SK-N-SH (cell line): ENCODE measurements around the gene NR2F6.

Source experiments
- GABPA ChIP-seq: IDR thresholded peaks from 2 replicates; pipeline ENCODE4 v1.4.0; 2012; ENCODE audit warnings: low read depth, mild to moderate bottlenecking
- MEF2A ChIP-seq: IDR thresholded peaks from 2 replicates; pipeline ENCODE4 v1.4.0; 2012; ENCODE audit warnings: low read depth, borderline replicate concordance
- NRF1 ChIP-seq: IDR thresholded peaks from 2 replicates; pipeline ENCODE4 v1.6.1; 2012; ENCODE audit warnings: low read depth, mild to moderate bottlenecking, low read length
- POLR2AphosphoS5 ChIP-seq: IDR thresholded peaks from 2 replicates; pipeline ENCODE4 v1.6.1; 2012; ENCODE audit warnings: low read depth, low read length
- RAD21 ChIP-seq: IDR thresholded peaks from 2 replicates; pipeline ENCODE4 v1.6.1; 2012; ENCODE audit warnings: mild to moderate bottlenecking, low read length
- RCOR1 ChIP-seq: fragments of 150-350 bp; IDR thresholded peaks from 2 replicates; pipeline ENCODE4 v1.6.1; 2017; ENCODE audit warnings: antibody characterized with exemption, low read length
- RFX5 ChIP-seq: IDR thresholded peaks from 2 replicates; pipeline ENCODE4 v1.6.1; 2012; ENCODE audit warnings: mild to moderate bottlenecking, improper control_type of control experiment, low read length
- SIN3A ChIP-seq: IDR thresholded peaks from 2 replicates; pipeline ENCODE4 v1.6.1; 2012; ENCODE audit warnings: low read depth, mild to moderate bottlenecking, low read length, moderate library complexity, borderline replicate concordance
- TF ChIP-seq, protein P1 (sequence below): fragments of 200-600 bp; sonication (generic); IDR thresholded peaks from 2 replicates; pipeline ENCODE4 v1.6.1; 2017; ENCODE audit warnings: antibody characterized with exemption, mild to moderate bottlenecking, moderate library complexity
- TF ChIP-seq, protein P2 (sequence below): IDR thresholded peaks from 2 replicates; pipeline ENCODE4 v1.4.0; 2012; ENCODE audit warnings: low read depth
- TF ChIP-seq, protein P3 (sequence below): IDR thresholded peaks from 2 replicates; pipeline ENCODE4 v1.6.1; 2012; ENCODE audit warnings: mild to moderate bottlenecking, low read depth, low read length, moderate library complexity

DNA sequence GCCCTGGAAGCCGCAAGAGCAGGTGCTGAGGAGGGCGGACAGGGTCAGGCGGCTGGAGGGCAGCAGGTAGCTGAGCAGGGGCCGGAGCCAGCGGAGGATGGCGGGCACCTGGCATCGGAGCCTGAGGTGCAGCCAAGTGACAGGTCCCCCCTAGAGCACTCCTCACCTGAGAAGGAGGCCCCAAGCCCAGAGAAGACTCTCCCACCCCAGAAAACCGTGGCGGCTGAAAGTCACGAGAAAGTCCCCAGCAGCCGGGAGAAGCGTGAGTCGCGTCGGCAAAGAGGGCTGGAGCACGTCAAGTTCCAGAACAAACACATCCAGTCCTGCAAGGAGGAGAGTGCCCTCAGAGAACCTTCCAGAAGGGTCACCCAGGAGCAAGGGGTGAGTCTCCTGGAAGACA lies 51.1 kb downstream of the NR2F6 start:
- TF ChIP-seq, protein P1, sequence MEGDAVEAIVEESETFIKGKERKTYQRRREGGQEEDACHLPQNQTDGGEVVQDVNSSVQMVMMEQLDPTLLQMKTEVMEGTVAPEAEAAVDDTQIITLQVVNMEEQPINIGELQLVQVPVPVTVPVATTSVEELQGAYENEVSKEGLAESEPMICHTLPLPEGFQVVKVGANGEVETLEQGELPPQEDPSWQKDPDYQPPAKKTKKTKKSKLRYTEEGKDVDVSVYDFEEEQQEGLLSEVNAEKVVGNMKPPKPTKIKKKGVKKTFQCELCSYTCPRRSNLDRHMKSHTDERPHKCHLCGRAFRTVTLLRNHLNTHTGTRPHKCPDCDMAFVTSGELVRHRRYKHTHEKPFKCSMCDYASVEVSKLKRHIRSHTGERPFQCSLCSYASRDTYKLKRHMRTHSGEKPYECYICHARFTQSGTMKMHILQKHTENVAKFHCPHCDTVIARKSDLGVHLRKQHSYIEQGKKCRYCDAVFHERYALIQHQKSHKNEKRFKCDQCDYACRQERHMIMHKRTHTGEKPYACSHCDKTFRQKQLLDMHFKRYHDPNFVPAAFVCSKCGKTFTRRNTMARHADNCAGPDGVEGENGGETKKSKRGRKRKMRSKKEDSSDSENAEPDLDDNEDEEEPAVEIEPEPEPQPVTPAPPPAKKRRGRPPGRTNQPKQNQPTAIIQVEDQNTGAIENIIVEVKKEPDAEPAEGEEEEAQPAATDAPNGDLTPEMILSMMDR, result no peak
- no peak for TF ChIP-seq GABPA
- no peak for TF ChIP-seq RFX5
- TF ChIP-seq SIN3A, result no peak
- TF ChIP-seq POLR2AphosphoS5, result no peak
- TF ChIP-seq NRF1, result no peak
- no peak for TF ChIP-seq MEF2A
- TF ChIP-seq, protein P2, sequence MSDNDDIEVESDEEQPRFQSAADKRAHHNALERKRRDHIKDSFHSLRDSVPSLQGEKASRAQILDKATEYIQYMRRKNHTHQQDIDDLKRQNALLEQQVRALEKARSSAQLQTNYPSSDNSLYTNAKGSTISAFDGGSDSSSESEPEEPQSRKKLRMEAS, result no peak
- no peak for TF ChIP-seq RCOR1
- TF ChIP-seq RAD21, result no peak
- TF ChIP-seq, protein P3, sequence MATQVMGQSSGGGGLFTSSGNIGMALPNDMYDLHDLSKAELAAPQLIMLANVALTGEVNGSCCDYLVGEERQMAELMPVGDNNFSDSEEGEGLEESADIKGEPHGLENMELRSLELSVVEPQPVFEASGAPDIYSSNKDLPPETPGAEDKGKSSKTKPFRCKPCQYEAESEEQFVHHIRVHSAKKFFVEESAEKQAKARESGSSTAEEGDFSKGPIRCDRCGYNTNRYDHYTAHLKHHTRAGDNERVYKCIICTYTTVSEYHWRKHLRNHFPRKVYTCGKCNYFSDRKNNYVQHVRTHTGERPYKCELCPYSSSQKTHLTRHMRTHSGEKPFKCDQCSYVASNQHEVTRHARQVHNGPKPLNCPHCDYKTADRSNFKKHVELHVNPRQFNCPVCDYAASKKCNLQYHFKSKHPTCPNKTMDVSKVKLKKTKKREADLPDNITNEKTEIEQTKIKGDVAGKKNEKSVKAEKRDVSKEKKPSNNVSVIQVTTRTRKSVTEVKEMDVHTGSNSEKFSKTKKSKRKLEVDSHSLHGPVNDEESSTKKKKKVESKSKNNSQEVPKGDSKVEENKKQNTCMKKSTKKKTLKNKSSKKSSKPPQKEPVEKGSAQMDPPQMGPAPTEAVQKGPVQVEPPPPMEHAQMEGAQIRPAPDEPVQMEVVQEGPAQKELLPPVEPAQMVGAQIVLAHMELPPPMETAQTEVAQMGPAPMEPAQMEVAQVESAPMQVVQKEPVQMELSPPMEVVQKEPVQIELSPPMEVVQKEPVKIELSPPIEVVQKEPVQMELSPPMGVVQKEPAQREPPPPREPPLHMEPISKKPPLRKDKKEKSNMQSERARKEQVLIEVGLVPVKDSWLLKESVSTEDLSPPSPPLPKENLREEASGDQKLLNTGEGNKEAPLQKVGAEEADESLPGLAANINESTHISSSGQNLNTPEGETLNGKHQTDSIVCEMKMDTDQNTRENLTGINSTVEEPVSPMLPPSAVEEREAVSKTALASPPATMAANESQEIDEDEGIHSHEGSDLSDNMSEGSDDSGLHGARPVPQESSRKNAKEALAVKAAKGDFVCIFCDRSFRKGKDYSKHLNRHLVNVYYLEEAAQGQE, result no peak
